K562 (cell line): ENCODE measurements around the gene GLIPR2. TPM values are rescaled to one million over a fixed set of nuclear protein-coding genes. Genes with fewer than 3 reads are reported as not detected.

Experiments used
- CBFB ChIP-seq: sonication (generic); formaldehyde crosslinking; IDR thresholded peaks from 2 replicates; pipeline ENCODE4 v1.4.0; 2020; ENCODE audit warnings: mild to moderate bottlenecking, missing genetic modification reagents
- E2F3 ChIP-seq: fragments of 250-450 bp; sonication (Bioruptor Pico); IDR thresholded peaks from 2 replicates; pipeline ENCODE4 v1.4.0; 2020; ENCODE audit warnings: mild to moderate bottlenecking
- E2F5 ChIP-seq: sonication (generic); formaldehyde crosslinking; IDR thresholded peaks from 2 replicates; pipeline ENCODE4 v1.8.0; 2022; ENCODE audit warnings: mild to moderate bottlenecking, missing genetic modification reagents
- E2F6 ChIP-seq, 2 experiments: IDR thresholded peaks; 2 replicates each; pipeline ENCODE4 v1.6.1; 2011; ENCODE audit warnings: borderline replicate concordance in 1 of 2, control low read depth in 1 of 2, low read depth in 1 of 2, low read length in 1 of 2, mild to moderate bottlenecking in 1 of 2, mixed read lengths in 1 of 2, moderate library complexity in 1 of 2; ENCODE audit not compliant: insufficient read depth in 1 of 2, insufficient read length in 1 of 2, poor library complexity in 1 of 2, severe bottlenecking in 1 of 2; ENCODE audit errors: extremely low read depth in 1 of 2
- NR4A1 ChIP-seq, 2 experiments: fragments of 250-450 bp in 1 of 2; fragments of 450-650 bp in 1 of 2; sonication (Bioruptor Pico) in 1 of 2; IDR thresholded peaks; 2 replicates each; pipeline versions ENCODE4 v1.4.0 to v1.6.1; 2016 to 2020; ENCODE audit warnings: mild to moderate bottlenecking in 2 of 2, missing compliant biosample characterization in 1 of 2, missing genetic modification characterization in 1 of 2, moderate library complexity in 1 of 2
- SNRNP70 ChIP-seq: fragments of 200-400 bp; formaldehyde crosslinking; optimal IDR thresholded peaks from 2 replicates; pipeline ENCODE3; 2017; ENCODE audit warnings: low read depth, low read length
- ZNF280A ChIP-seq: fragments of 450-650 bp; IDR thresholded peaks from 2 replicates; pipeline ENCODE4 v1.6.1; 2018; ENCODE audit warnings: mild to moderate bottlenecking, low read depth; ENCODE audit not compliant: partially characterized antibody
- polyA plus RNA-seq, 8 experiments: library from polyadenylated mRNA; depleted of rRNA in 4 of 8; stranded (reverse) in 5 of 8; unstranded in 3 of 8; fragments of >200 nt; fragmentation: Nextera tagmentation in 2 of 8; fragmentation: Illumina TruSeq in 1 of 8; extraction: Ambion mirVana in 2 of 8; extraction: Trizol in 1 of 8; gene quantifications; 2 replicates each; pipeline versions ENCODE4 v1.2.1 to v1.2.3, GENCODE V29; 2011 to 2014; ENCODE audit warnings: inconsistent platforms in 1 of 8, missing spikeins in 1 of 8
- total RNA-seq, 7 experiments: library from RNA; depleted of rRNA in 6 of 7; stranded (reverse); fragments of >200 nt in 6 of 7; fragmentation: Illumina TruSeq in 2 of 7; extraction: Trizol in 2 of 7; gene quantifications; 2 replicates each; pipeline versions ENCODE4 v1.2.1 to v1.2.3, GENCODE V29; 2011 to 2021; ENCODE audit warnings: low replicate concordance in 1 of 7

GLIPR2 gene
- total and polyA plus RNA-seq, 9 of the 15 experiments (the other 6 are each of a cell fraction or from before 2014, with no cell fraction given): 1.4 to 8.8 (median 2.9) TPM

DNA sequence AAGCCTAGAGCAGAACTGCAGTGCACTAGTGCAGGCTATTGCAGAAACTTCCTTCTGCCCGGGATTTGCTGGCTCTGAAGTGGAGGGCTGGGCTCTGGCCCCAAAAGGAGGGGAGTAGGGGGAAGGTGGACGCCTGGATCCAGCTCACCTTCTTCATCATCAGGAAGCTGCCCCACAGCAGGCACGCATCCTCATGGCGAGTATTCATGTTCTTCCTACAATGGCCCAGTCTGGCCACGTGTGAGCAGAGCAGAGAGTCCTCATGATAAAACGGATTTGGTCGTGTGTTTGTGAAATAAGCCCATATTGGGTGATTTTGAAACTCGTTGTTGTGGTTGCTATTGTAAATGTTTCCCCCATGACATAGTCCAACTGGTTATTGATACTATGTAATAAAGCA lies 8.2 kb upstream of the GLIPR2 start (continued):
- no peak for TF ChIP-seq E2F6 (IDR thresholded peaks at IDR 0.05; ENCODE audit: borderline replicate concordance in 1 of 2, extremely low read depth in 1 of 2, insufficient read depth in 1 of 2, insufficient read length in 1 of 2, low read depth in 1 of 2, low read length in 1 of 2, poor library complexity in 1 of 2, severe bottlenecking in 1 of 2)
- TF ChIP-seq SNRNP70: no peak
- no peak for TF ChIP-seq NR4A1 (CRISPR knock-in tag; IDR thresholded peaks at IDR 0.05)
- no peak for TF ChIP-seq NR4A1 (tag; IDR thresholded peaks at IDR 0.05)
- no peak for TF ChIP-seq E2F3
- TF ChIP-seq ZNF280A: no peak
- no peak for TF ChIP-seq E2F5 (CRISPR knock-in tag)
- TF ChIP-seq CBFB: no peak
